HG03095 (cell line): ENCODE measurements around the gene KRT81.
"Not testable (repeated sequence)": the region's sequence is repeated elsewhere in the genome, so short reads cannot be mapped to it uniquely, and the experiment has no call there.

Experiments used
- ATAC-seq: cut with Tn5 transposase; IDR thresholded peaks from one replicate; pipeline ENCODE4 v1.9.1; 2021; ENCODE audit warnings: moderate library complexity; ENCODE audit not compliant: unreplicated experiment

The KRT81 gene

DNA sequence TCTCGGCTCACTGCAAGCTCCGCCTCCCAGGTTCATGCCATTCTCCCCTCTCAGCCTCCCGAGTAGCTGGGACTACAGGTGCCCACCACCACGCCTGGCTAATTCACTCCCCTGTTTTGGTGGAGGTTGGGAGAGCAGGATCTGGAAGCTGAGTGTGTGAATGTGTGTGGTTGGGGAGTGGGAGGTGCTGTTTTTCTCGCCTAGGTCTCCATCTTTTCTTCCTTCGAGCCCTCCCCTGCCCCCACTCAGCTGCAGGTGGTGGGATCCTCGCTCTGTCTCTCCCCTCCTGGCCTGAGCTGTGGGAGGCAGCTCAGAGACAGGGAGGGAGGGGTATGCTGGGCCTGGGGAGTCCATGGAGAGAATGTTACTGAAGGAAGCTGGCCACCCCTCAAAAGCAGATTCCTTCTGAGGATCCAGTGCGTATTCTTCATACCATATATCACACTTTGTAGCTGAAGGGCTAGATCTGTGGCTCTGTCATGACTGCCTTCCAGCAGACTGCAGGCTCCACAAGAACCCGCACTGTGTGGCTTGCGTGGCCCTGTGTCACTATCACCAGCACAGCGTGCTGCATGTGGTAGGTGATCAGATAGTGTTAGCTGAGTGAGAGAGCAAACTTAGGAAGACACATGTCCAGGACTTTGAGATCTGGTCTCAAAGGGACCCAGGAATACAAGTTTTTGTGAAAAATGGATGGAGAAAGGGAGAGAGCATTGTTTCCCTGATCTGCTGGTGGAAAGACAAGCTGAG is 27.1 kb upstream of the KRT81 start:
- no peak for ATAC-seq

DNA sequence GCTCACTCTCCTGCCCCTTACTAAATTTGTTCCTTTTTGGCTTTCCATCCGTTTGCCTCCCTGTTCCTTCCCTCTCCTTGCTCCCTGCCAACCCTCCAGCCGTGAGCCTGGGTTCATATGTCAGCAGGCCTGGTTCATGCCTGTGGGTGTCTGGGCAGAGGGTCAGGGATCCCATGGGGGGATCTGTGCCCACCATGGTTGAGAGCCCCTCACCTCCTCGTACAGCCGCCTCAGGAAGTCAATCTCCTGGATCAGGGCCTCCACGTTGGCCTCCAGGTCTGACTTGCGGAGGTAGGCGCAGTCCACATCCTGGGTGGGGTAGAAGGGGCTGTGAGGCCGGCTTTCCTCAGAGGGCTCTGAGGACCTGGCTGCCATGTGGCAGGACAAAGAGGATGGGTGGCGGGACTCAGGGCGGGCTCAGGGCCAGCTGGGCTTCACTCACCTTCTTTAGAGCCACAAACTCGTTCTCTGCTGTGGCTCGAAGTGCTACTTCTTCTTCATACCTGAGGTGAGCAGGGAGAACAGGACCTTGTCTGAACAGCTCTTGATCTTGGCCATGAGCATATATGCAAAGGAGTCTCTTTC is 26.2 kb upstream of the KRT81 start:
- ATAC-seq, result no peak

DNA sequence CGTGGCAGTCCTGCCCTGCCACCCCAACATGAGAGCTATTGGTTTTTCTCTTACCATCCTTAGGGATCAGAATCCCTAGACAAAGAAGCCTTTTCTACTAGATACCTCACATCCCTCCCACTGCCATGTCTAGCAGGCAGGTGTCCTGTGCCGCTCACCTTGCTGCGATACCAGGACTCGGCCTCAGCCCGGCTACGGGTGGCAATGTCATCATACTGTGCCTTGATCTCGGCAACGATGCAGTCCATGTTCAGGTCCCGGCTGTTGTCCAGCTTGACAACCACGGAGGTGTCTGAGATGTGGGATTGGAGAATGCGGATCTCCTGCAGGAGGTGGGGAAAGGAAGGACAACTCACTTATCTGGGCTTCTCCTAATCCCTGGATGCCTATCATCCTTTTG is 25.4 kb upstream of the KRT81 start:
- ATAC-seq, result no peak

DNA sequence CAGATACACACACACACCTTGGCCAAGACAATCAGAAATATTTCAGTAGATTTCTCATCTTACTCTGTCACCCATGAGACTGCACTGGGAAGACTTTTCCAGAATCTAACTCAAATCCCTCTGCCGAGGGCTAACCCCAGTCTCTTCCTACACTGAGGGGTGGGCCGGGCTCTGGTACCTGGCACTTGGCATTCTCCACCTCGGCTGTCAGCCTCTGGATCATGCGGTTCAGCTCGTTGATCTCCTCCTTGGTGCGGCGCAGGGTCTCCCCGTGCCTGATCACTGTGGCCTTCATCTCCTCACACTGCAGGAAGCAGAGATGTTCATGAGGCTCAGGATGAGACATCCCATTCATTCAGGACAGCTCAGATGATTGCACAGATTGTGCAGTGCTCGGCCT is 25.0 kb upstream of the KRT81 start:
- no peak for ATAC-seq

DNA sequence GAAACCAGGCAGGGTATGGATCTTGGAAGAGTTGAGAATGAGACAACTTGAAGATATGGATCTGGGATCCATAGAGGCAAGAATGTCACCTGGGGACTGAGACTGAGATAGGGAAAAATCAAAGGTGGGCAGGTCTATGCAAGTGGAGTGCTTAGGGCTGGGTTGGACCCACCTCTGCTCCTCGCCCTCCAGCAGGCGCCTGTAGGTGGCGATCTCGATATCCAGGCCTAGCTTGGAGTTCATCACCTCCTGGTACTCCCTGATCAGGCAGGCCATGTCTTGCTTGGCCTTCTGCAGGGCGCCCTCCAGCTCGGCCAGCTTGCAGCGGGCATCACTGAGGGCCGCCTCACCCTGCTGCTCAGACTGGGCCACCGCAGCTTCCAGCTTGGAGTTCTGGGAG is 24.4 kb upstream of the KRT81 start:
- ATAC-seq, result not testable (repeated sequence)

DNA sequence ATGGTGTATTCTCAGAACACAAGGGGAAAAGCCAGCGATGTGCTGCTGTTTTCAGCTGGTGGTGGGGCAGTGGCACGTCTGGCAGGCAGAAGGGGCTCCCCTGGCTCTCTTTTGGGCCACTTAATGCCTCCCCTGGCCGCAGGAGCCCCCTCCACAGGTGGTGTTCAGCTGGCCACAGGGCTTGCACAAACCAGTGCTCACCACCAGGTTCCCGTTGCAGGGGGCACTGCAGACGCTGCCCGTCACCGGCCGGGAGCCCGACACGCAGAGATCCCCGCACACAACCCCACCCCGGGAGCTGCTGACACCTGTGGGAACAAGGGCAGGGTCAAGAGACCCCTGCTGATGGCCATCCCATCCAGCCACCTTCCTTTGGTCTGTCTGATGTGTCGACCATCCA is 23.2 kb upstream of the KRT81 start:
- ATAC-seq, result no peak

DNA sequence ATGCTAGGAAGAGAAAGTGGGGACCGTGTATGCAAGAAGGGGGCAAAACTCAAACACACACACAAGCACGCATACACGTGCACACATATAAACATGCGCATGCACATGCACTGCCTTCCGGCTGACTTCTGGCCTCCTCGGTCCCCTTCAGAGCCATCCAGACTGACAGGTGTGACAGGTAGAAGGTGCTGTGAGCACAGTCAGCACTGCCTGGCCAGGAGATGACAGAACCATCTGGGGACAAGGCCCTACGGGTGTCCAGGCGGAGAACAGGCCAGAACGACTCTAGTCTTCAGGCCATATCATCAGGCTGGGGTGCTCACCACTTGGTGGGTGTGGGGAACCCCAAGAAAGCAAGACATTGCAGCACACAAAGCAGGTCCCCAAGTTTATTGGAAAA is 22.6 kb upstream of the KRT81 start:
- ATAC-seq, result no peak

DNA sequence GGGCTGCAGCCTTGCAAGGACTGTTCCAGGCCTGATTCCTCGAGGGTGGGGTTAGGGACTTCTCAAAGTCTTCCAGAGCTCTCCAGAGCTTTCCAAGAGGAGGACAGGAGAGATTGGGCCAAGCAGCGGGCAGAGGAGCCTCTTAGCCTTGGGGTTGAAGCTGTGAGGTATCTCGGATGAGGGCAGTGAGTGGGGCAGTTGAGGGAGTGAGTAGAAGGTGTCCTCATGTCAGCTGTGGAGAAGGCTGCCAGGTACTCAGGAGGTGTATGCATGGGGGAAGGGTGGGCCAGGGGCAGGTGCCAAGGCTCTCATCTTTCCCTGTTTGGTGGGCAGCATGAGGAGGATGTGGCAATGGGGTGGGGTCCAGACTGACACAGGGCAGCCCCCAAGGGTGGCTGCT is 22.1 kb upstream of the KRT81 start:
- ATAC-seq, result no peak

DNA sequence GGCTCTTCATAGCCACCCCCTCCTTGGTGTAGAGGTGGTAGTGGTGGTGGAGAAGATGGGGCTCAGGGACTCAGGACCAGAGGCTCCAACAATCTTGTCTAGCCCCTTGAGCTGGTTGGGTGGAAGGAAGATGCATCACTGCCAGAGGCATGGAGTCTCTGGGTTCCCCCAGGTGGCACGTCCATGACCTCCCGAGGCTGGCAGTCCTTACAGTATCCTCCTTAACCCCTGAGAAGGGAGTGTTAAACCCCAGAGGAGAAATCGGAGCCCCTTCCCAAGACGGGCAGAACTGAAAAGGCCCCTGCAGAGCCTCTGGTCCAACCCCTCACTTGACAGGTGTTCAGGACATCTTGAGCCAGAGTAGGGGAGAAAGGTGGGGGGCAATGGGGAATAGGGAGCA is 20.8 kb upstream of the KRT81 start:
- no peak for ATAC-seq

DNA sequence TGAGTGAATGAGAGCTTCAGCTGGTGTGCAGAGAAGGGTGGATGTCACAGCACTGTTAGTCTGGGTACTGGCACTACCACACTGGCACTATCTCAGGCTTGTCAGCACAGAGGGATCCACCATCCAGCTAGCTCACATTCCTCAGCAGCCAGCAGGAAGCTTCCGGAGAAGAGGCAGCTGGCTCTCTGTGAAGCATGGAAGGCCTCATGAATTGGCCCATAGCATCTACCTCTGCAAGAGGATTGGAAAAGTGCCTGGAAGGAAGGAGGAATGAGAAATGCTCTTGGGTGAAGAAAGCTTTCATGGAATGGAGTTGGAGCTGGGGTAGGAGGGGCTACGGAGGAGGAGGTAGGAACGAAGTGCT is 19.9 kb upstream of the KRT81 start:
- ATAC-seq, result no peak

DNA sequence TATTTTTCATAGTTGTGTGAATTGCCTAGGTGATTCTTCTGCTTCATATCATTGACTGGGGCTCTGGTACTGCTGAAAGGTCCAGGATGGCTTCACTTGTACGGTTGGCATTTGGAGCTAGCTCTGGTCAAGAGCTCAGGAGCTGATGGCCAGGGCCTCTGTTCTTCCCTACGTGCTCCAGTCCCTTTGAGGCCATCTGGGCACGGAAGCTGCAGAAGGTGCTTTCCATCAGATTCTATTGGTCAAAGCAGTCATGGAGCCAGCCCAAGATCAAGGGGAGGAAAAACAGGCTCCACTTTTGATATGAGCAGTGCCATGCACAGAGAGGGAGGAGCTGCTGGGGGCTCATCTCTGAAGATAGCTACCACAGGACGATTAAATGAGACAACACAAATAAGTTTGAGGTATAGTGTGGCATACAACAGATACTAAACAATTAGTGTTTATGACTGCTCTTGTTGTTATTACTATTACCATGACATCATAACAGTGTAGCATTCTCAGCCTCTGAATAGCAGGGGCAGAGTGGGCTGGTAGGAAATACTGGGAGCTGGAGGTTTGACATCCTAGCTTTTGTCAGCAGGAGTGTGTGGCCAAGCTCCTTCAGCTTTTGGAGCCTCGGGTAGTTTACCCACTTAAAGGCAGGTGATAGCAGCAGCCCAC is 19.4 kb upstream of the KRT81 start:
- ATAC-seq, result no peak

DNA sequence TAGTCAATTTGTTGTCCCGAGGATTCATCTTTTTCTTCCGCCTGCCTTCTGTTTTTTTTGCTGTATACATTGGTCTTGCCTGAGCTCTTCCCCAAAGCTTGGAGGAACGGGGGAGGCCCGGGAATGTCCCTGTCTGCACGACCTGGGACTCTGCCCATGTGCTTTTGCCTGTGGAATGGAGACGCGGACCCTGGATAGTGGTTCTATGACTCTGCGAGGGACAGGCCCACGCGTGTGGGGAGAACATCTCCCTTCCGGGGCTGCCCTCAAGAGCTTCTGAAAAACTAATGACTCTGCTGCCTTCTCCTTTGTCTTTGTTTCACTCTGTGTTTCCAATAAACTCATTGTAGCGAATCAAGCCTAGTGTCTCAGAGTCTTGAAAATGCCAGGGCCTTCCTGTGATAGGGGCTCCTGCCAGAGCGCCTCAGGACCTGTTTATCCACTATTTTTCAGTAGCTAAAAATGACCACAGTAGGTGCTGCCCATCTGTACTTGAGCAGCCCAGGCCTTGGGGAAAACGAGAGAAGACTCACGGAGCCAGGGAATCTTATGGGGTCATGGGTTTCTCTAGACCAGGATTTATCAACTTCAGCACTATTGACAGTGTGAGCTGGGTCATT is 17.6 kb upstream of the KRT81 start:
- no peak for ATAC-seq

DNA sequence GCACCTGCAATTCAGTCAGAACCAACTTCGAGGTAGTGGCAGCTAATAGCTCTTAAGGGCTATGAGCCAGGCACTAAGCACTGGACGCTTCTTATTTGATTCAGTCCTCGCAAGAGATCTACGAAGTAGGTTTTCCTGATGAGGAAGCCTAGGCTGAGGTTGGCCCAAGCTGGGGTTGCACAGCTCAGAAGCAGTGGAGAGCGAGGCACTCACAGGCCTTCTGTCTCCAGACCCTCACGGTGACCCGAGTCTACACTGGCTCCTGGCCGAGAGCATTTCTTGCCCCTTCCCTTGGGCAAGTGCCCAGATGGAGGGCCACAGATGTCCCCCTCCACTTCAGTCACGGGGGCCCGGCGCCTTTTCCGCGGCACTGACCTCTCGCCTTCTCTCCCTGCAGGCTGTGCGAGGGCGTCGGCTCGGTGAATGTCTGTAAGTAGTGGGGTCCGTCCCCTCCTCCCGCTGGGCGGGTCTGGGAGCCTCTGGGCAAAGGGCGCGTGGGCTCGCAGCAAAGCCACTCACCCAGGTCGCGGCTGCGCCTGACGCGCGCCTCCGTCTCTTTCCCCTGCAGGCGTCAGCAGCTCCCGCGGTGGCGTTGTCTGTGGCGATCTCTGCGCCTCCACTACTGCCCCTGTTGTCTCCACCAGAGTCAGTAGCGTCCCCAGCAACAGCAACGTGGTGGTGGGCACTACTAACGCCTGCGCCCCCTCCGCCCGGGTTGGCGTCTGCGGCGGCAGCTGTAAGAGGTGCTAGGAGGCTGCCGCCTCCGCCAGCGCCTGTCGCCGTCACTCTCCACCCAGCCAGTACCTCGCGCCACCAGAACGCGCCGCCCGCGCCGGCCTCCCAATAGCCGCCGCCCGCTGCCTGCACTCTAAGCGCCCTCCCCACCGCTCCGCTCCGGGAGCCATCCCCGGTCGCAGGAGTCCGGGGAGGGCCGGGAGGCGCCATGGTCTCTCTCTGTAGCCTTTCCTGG is 16.8 kb upstream of the KRT81 start:
- no peak for ATAC-seq

DNA sequence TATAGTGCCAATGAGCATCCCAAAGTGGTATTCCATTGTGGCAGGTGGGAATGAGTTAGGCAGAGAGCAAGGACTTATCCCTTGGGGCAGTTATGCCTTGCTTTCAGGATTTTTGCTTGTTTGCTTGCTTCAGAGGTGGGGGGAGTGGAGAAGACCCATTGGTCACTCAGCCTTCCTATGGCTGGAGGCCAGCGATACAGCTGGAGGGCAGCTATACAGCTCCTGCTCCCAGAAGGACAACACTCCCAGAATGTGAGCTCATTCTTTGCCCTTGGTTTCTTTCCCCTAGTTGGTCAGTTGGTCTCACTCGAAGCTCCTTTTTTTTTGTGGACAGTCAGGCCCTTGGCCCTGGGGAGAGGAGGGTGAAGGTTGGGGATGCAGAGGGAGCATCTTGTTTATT is 15.4 kb upstream of the KRT81 start:
- no peak for ATAC-seq

DNA sequence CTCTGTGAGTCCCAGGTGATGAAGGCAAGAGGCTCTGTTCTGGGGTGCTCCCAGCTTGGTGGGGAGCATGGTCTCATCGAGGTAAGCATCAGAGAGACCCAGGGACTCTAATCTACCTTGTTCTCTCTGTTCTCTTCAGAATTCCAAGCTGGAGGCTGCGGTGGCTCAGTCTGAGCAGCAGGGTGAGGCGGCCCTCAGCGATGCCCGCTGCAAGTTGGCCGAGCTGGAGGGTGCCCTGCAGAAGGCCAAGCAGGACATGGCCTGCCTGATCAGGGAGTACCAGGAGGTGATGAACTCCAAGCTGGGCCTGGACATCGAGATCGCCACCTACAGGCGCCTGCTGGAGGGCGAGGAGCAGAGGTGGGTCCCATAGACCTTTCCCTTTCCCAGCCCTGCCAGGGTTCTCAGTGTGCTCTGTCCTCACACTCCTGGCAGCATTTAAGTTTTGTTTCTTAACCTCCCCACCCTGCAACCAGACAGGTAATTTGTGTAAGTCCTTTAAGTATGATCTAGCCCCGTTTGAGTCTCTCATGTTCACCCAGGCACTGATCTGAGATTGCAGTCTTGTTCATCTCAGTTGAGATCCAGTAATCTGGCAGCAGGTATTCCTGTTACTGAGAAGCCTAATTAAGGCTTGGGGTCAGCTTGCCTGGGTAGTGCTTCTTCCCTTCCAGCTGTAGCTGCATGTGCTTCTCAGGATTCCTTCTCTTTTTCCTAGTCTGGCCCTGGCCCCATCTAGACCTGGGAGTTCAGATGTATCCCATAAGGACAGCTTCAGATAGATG is 14.8 kb upstream of the KRT81 start:
- ATAC-seq, result no peak

DNA sequence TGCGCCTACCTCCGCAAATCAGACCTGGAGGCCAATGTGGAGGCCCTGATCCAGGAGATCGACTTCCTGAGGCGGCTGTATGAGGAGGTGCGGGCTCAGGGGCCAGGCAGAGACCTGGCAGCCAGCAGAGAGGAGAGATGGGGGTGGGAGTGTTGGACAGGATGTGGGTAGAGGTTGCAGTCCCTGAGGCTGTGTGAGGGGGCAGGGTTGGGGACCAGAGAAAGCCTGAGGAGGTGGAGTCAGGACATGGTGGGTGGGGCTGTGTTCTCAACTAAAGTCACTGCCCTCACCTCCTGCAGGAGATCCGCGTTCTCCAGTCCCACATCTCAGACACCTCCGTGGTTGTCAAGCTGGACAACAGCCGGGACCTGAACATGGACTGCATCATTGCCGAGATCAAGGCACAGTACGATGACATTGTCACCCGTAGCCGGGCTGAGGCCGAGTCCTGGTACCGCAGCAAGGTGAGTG is 13.6 kb upstream of the KRT81 start:
- peak; percentile 81 for ATAC-seq

DNA sequence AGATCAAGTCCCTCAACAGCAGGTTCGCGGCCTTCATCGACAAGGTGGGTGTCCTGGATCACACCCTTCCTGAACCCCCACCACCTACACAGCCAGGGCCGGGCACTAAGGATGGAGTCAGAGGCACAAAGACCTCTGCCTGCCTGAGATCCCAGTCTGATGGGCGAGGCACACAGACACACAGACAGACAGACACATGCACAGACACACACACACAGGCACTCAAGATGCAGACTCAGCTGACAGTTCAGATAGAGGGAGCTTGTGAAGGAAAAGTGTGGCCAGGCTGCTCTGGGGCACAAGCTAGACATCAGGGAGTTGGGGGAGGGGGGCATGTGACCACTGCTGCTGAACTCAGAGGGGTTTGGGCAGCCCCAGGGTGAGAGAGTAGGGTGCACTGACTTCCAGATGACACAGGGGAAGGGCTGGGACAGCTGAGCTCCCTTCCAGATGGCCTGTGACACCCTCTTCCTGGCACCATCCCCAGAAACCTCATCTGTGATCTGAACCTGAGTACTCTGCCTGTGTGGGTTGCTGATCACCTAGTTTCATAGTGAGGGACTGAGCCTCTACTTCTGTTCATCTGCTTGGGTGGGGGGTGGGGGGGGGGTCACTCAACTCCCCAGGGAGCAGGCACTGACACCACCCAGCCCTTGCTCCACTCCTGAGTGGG is 11.0 kb upstream of the KRT81 start:
- not testable (repeated sequence) for ATAC-seq

DNA sequence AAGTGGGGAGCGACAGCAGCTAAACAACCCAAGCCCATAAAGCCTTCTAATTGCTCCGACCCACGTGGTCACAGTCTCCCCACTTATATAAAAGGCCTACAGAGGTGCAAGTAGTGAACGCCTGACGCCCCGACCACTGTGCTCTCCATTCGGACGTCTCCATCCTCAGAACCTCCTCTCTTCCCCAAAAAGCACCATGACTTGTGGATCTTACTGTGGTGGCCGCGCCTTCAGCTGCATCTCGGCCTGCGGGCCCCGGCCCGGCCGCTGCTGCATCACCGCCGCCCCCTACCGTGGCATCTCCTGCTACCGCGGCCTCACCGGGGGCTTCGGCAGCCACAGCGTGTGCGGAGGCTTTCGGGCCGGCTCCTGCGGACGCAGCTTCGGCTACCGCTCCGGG is 10.4 kb upstream of the KRT81 start:
- ATAC-seq, result not testable (repeated sequence)
